GM12878 (cell line): ENCODE data around the gene JADE1. TPM values are rescaled to one million over a fixed set of nuclear protein-coding genes. Genes with fewer than 3 reads are reported as not detected.

ENCODE experiments used
- CBX5 ChIP-seq: sonication (generic); IDR thresholded peaks from 2 replicates; pipeline ENCODE4 v1.6.1; 2016; ENCODE audit warnings: low read depth, moderate library complexity, mild to moderate bottlenecking, inconsistent platforms
- SRF ChIP-seq, 2 experiments: IDR thresholded peaks; 2 replicates each; pipeline ENCODE4 v1.6.1; 2011; ENCODE audit warnings: low read depth in 2 of 2, low read length in 2 of 2, mild to moderate bottlenecking in 1 of 2, moderate library complexity in 1 of 2
- STAT1 ChIP-seq: fragments of 450-650 bp; conservative IDR thresholded peaks from 2 replicates; pipeline ENCODE4 v1.6.1; 2014; ENCODE audit warnings: antibody characterized with exemption, mild to moderate bottlenecking
- TBL1XR1 ChIP-seq: IDR thresholded peaks from 2 replicates; pipeline ENCODE4 v1.6.1; 2012; ENCODE audit warnings: low read depth, low read length, improper control_type of control experiment
- YBX1 ChIP-seq: fragments of 450-650 bp; IDR thresholded peaks from 2 replicates; pipeline ENCODE4 v1.6.1; 2016; ENCODE audit warnings: antibody characterized with exemption
- polyA plus RNA-seq, 11 experiments: library from polyadenylated mRNA; depleted of rRNA in 4 of 11; unstranded in 6 of 11; stranded (reverse) in 5 of 11; fragments of >200 nt; fragmentation: Nextera tagmentation in 4 of 11; fragmentation: Illumina TruSeq in 1 of 11; extraction: Ambion mirVana in 4 of 11; extraction: Trizol in 1 of 11; gene quantifications; 1 replicate in 1 of 11; 2 replicates in 10 of 11; pipeline versions ENCODE4 v1.2.1 to v1.2.3, GENCODE V29; 2011 to 2016; ENCODE audit warnings: inconsistent platforms in 2 of 11, missing spikeins in 2 of 11, low read depth in 1 of 11
- total RNA-seq, 4 experiments: library from RNA; depleted of rRNA in 3 of 4; stranded (reverse); fragments of >200 nt in 3 of 4; fragmentation: Illumina TruSeq in 1 of 4; extraction: Trizol in 1 of 4; gene quantifications; 2 replicates each; pipeline versions ENCODE4 v1.2.1 to v1.2.3, GENCODE V29; 2013 to 2021
- TF ChIP-seq, protein P1 (sequence below): fragments of 450-650 bp; IDR thresholded peaks from 2 replicates; pipeline ENCODE4 v1.6.1; 2017; ENCODE audit warnings: mild to moderate bottlenecking, moderate library complexity
- TF ChIP-seq, protein P2 (sequence below): fragments of 450-650 bp; IDR thresholded peaks from 2 replicates; pipeline ENCODE4 v1.6.1; 2017; ENCODE audit warnings: mild to moderate bottlenecking, low read depth, inconsistent platforms; ENCODE audit not compliant: poor library complexity, severe bottlenecking
- TF ChIP-seq, protein P3 (sequence below): IDR thresholded peaks from 2 replicates; pipeline ENCODE4 v1.6.1; 2012; ENCODE audit warnings: mild to moderate bottlenecking, low read depth, low read length

Gene JADE1
- total and polyA plus RNA-seq, 10 of the 15 experiments (the other 5 are each of a cell fraction or from before 2014, with no cell fraction given): 5.9 to 27.2 (median 15.8) TPM

DNA sequence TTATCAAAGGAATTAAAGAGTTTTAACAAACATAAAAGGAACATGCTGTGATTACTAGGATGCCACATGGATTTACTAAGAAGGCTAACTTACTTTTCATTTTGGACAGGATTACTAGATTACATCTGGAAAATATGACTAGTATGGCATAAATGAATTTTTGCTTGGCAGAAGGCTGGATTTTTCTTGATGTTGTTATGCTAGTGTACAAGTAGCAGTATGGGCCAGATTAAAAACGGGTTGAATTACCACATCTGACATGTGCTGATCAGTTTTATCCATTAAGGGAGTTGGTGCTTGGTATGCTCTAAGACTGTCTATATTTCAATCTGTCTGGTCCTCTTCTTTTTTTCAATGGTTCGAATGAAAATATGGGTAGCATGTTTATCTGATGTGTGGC, 70.5 kb downstream of the JADE1 start (continued):
- TF ChIP-seq, protein P1, sequence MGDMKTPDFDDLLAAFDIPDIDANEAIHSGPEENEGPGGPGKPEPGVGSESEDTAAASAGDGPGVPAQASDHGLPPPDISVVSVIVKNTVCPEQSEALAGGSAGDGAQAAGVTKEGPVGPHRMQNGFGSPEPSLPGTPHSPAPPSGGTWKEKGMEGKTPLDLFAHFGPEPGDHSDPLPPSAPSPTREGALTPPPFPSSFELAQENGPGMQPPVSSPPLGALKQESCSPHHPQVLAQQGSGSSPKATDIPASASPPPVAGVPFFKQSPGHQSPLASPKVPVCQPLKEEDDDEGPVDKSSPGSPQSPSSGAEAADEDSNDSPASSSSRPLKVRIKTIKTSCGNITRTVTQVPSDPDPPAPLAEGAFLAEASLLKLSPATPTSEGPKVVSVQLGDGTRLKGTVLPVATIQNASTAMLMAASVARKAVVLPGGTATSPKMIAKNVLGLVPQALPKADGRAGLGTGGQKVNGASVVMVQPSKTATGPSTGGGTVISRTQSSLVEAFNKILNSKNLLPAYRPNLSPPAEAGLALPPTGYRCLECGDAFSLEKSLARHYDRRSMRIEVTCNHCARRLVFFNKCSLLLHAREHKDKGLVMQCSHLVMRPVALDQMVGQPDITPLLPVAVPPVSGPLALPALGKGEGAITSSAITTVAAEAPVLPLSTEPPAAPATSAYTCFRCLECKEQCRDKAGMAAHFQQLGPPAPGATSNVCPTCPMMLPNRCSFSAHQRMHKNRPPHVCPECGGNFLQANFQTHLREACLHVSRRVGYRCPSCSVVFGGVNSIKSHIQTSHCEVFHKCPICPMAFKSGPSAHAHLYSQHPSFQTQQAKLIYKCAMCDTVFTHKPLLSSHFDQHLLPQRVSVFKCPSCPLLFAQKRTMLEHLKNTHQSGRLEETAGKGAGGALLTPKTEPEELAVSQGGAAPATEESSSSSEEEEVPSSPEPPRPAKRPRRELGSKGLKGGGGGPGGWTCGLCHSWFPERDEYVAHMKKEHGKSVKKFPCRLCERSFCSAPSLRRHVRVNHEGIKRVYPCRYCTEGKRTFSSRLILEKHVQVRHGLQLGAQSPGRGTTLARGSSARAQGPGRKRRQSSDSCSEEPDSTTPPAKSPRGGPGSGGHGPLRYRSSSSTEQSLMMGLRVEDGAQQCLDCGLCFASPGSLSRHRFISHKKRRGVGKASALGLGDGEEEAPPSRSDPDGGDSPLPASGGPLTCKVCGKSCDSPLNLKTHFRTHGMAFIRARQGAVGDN: no peak
- TF ChIP-seq, protein P2, sequence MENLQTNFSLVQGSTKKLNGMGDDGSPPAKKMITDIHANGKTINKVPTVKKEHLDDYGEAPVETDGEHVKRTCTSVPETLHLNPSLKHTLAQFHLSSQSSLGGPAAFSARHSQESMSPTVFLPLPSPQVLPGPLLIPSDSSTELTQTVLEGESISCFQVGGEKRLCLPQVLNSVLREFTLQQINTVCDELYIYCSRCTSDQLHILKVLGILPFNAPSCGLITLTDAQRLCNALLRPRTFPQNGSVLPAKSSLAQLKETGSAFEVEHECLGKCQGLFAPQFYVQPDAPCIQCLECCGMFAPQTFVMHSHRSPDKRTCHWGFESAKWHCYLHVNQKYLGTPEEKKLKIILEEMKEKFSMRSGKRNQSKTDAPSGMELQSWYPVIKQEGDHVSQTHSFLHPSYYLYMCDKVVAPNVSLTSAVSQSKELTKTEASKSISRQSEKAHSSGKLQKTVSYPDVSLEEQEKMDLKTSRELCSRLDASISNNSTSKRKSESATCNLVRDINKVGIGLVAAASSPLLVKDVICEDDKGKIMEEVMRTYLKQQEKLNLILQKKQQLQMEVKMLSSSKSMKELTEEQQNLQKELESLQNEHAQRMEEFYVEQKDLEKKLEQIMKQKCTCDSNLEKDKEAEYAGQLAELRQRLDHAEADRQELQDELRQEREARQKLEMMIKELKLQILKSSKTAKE: no peak
- TF ChIP-seq YBX1: no peak
- no peak for TF ChIP-seq TBL1XR1
- no peak for TF ChIP-seq STAT1
- no peak for TF ChIP-seq CBX5
- TF ChIP-seq SRF (IDR thresholded peaks at IDR 0.05; ENCODE audit: low read depth in 2 of 2, low read length in 2 of 2): no peak
- TF ChIP-seq, protein P3, sequence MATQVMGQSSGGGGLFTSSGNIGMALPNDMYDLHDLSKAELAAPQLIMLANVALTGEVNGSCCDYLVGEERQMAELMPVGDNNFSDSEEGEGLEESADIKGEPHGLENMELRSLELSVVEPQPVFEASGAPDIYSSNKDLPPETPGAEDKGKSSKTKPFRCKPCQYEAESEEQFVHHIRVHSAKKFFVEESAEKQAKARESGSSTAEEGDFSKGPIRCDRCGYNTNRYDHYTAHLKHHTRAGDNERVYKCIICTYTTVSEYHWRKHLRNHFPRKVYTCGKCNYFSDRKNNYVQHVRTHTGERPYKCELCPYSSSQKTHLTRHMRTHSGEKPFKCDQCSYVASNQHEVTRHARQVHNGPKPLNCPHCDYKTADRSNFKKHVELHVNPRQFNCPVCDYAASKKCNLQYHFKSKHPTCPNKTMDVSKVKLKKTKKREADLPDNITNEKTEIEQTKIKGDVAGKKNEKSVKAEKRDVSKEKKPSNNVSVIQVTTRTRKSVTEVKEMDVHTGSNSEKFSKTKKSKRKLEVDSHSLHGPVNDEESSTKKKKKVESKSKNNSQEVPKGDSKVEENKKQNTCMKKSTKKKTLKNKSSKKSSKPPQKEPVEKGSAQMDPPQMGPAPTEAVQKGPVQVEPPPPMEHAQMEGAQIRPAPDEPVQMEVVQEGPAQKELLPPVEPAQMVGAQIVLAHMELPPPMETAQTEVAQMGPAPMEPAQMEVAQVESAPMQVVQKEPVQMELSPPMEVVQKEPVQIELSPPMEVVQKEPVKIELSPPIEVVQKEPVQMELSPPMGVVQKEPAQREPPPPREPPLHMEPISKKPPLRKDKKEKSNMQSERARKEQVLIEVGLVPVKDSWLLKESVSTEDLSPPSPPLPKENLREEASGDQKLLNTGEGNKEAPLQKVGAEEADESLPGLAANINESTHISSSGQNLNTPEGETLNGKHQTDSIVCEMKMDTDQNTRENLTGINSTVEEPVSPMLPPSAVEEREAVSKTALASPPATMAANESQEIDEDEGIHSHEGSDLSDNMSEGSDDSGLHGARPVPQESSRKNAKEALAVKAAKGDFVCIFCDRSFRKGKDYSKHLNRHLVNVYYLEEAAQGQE: no peak
